Measurements from ENCODE around the gene HFE.

DNA sequence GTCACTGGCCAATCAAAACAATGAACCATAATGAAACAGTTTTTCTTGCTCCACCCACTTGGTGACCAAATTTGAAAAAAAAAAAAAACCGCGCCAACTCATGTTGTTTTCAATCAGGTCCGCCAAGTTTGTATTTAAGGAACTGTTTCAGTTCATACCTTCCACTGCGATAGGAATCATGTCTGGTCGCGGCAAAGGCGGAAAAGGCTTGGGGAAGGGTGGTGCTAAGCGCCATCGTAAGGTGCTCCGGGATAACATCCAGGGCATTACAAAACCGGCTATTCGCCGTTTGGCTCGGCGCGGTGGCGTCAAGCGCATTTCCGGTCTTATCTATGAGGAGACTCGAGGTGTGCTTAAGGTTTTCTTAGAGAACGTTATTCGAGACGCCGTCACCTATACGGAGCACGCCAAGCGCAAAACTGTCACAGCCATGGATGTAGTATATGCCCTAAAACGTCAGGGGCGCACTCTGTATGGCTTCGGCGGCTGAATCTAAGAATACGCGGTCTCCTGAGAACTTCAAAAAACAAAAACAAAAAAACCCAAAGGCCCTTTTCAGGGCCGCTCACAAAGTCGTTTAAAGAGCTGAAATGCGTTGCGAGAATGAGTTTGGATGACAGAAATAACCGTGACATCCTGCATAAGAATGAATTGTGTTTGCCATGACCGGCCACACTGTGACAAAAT, 16.7 kb downstream of the HFE start:
- TF ChIP-seq CHD4 (IDR thresholded peaks at IDR 0.05; ENCODE audit: borderline replicate concordance) (no peak), PBX3 (IDR thresholded peaks at IDR 0.05) (peak; percentile 80), ELK1 (IDR thresholded peaks at IDR 0.05; ENCODE audit: low read depth, low read length) (no peak), POLR2A (IDR thresholded peaks at IDR 0.05; ENCODE audit: low read length) (peak; percentile 99), MAX (IDR thresholded peaks at IDR 0.05) (peak; percentile 57; the same call in 1 of the 2 replicates), REST (IDR thresholded peaks at IDR 0.05) (no peak; the same call in 1 of the 2 replicates)
- TF ChIP-seq, protein P1, sequence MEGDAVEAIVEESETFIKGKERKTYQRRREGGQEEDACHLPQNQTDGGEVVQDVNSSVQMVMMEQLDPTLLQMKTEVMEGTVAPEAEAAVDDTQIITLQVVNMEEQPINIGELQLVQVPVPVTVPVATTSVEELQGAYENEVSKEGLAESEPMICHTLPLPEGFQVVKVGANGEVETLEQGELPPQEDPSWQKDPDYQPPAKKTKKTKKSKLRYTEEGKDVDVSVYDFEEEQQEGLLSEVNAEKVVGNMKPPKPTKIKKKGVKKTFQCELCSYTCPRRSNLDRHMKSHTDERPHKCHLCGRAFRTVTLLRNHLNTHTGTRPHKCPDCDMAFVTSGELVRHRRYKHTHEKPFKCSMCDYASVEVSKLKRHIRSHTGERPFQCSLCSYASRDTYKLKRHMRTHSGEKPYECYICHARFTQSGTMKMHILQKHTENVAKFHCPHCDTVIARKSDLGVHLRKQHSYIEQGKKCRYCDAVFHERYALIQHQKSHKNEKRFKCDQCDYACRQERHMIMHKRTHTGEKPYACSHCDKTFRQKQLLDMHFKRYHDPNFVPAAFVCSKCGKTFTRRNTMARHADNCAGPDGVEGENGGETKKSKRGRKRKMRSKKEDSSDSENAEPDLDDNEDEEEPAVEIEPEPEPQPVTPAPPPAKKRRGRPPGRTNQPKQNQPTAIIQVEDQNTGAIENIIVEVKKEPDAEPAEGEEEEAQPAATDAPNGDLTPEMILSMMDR (IDR thresholded peaks at IDR 0.05) = peak; percentile 18; the same call in 2 of the 3 replicates

Data from A549 (cell line).